Loucy (cell line): ENCODE measurements around the gene SAMD4A.
A peak's percentile ranks its signal among the peaks of the same experiment; 100 is the strongest.

ENCODE experiments used
- H2AFZ ChIP-seq: fragments of 200-600 bp; sonication (generic); 2 replicates; pipeline ENCODE4 v1.6.0; 2016; ENCODE audit warnings: antibody characterized with exemption, mild to moderate bottlenecking, low read length, moderate library complexity
- H3F3A ChIP-seq: fragments of 200-600 bp; 2 replicates; pipeline ENCODE4 v1.6.0; 2016; ENCODE audit warnings: antibody characterized with exemption, low read depth, mild to moderate bottlenecking
- H3K27me3 ChIP-seq: fragments of 200-600 bp; sonication (generic); 2 replicates; pipeline ENCODE4 v1.6.1; 2014; ENCODE audit warnings: low read length, mild to moderate bottlenecking; ENCODE audit not compliant: insufficient read depth, poor library complexity, severe bottlenecking
- H3K36me3 ChIP-seq: fragments of 200-600 bp; sonication (generic); 2 replicates; pipeline ENCODE4 v1.6.1; 2016; ENCODE audit warnings: low read length; ENCODE audit not compliant: insufficient read depth
- H3K4me1 ChIP-seq: fragments of 200-600 bp; sonication (generic); 2 replicates; pipeline ENCODE4 v1.5.1; 2014; ENCODE audit warnings: low read length, mild to moderate bottlenecking; ENCODE audit not compliant: insufficient read depth, poor library complexity, severe bottlenecking
- H3K4me2 ChIP-seq: fragments of 200-600 bp; sonication (generic); 2 replicates; pipeline ENCODE4 v1.6.0; 2014; ENCODE audit warnings: antibody characterized with exemption, low read length, low read depth, mild to moderate bottlenecking; ENCODE audit not compliant: poor library complexity, severe bottlenecking
- H3K4me3 ChIP-seq: fragments of 200-600 bp; sonication (generic); 2 replicates; pipeline ENCODE4 v1.5.1; 2014; ENCODE audit warnings: low read length, mild to moderate bottlenecking, mixed read lengths; ENCODE audit not compliant: poor library complexity, severe bottlenecking
- H3K79me2 ChIP-seq: fragments of 200-600 bp; sonication (generic); 2 replicates; pipeline ENCODE4 v1.6.1; 2014; ENCODE audit warnings: low read length; ENCODE audit not compliant: insufficient read depth
- H3K9ac ChIP-seq: fragments of 200-600 bp; sonication (generic); 2 replicates; pipeline ENCODE4 v1.6.0; 2014; ENCODE audit warnings: mild to moderate bottlenecking, low read depth, low read length, moderate library complexity; ENCODE audit not compliant: poor library complexity, severe bottlenecking
- H3K9me2 ChIP-seq: fragments of 200-600 bp; sonication (generic); replicated peaks from 2 replicates; pipeline ENCODE4 v1.6.1; 2016; ENCODE audit warnings: low read depth, low read length, mixed read lengths
- H3K9me3 ChIP-seq: fragments of 200-600 bp; sonication (generic); 2 replicates; pipeline ENCODE4 v1.6.1; 2014; ENCODE audit warnings: mild to moderate bottlenecking, antibody characterized with exemption, low read length, low read depth; ENCODE audit not compliant: insufficient read depth
- H4K20me1 ChIP-seq: fragments of 200-600 bp; sonication (generic); 2 replicates; pipeline ENCODE4 v1.6.0; 2014; ENCODE audit warnings: antibody characterized with exemption, low read length, mild to moderate bottlenecking; ENCODE audit not compliant: insufficient read depth, poor library complexity, severe bottlenecking
- EZH2phosphoT487 ChIP-seq: fragments of 200-600 bp; IDR thresholded peaks from 2 replicates; pipeline ENCODE4 v1.6.1; 2018; ENCODE audit warnings: antibody characterized with exemption, mild to moderate bottlenecking, moderate library complexity, borderline replicate concordance
- TF ChIP-seq, protein P1 (sequence below): fragments of 200-600 bp; sonication (generic); conservative IDR thresholded peaks from 2 replicates; pipeline ENCODE4 v1.5.1; 2014; ENCODE audit warnings: mild to moderate bottlenecking, antibody characterized with exemption, low read length

The SAMD4A gene

DNA sequence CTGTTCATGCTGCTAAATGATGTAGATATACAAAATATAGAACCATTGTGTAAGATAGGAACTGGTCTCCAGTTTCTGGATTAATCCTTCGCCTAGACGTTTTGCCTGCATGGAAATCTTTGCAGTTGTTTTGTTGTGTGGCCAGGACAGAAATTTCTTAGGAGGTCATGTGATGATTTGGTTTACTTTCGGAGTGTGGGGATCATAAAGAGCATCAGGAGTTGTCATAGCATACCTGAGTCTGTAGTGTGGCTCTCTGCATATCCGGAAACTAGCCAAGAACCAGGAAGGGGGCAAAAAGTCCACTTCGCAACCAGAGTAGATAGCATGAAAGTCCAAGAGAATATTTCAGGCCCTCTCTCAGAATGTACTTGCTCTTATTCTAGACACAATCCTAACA is 3.1 kb downstream of the SAMD4A start:
- Histone ChIP-seq H3K36me3 (no peaks in the 10 kb centered on the region; the same call in 1 of the 2 replicates), H3K4me2 (peak overlapping the region; percentile 53), H3K9me3 (peaks cover 11% of the 10 kb centered on the region), H3K27me3 (no peaks in the 10 kb centered on the region), H3K9me2 (no peaks in the 10 kb centered on the region), H3K4me1 (peaks cover 21% of the 10 kb centered on the region), H3K9ac (no peak overlapping the region), H3K79me2 (0 out of 2 replicates have a peak, but pooled peaks cover 4% of the 10 kb centered on the region), H3F3A (no peaks in the 10 kb centered on the region), H2AFZ (no peak overlapping the region), H4K20me1 (no peaks in the 10 kb centered on the region), H3K4me3 (no peak overlapping the region)
- TF ChIP-seq, protein P1, sequence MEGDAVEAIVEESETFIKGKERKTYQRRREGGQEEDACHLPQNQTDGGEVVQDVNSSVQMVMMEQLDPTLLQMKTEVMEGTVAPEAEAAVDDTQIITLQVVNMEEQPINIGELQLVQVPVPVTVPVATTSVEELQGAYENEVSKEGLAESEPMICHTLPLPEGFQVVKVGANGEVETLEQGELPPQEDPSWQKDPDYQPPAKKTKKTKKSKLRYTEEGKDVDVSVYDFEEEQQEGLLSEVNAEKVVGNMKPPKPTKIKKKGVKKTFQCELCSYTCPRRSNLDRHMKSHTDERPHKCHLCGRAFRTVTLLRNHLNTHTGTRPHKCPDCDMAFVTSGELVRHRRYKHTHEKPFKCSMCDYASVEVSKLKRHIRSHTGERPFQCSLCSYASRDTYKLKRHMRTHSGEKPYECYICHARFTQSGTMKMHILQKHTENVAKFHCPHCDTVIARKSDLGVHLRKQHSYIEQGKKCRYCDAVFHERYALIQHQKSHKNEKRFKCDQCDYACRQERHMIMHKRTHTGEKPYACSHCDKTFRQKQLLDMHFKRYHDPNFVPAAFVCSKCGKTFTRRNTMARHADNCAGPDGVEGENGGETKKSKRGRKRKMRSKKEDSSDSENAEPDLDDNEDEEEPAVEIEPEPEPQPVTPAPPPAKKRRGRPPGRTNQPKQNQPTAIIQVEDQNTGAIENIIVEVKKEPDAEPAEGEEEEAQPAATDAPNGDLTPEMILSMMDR: no peak
- no peak for TF ChIP-seq EZH2phosphoT487

- H3K4me1 ChIP-seq: peaks cover 20% of the 10 kb centered on the region
- no peaks in the 10 kb centered on the region; the same call in 1 of the 2 replicates for H3K36me3 ChIP-seq
- 0 out of 2 replicates have a peak, but pooled peaks cover 4% of the 10 kb centered on the region for H3K79me2 ChIP-seq
- H3K9ac ChIP-seq: no peak overlapping the region
- no peak overlapping the region for H2AFZ ChIP-seq
- no peaks in the 10 kb centered on the region for H3K9me2 ChIP-seq
- TF ChIP-seq, protein P1: no peak
- TF ChIP-seq EZH2phosphoT487: no peak
- H3K4me2 ChIP-seq: peak overlapping the region; percentile 53
- no peaks in the 10 kb centered on the region for H4K20me1 ChIP-seq
- H3K4me3 ChIP-seq: no peak overlapping the region
- peaks cover 11% of the 10 kb centered on the region for H3K9me3 ChIP-seq
- no peaks in the 10 kb centered on the region for H3K27me3 ChIP-seq
- H3F3A ChIP-seq: no peaks in the 10 kb centered on the region
Measured at GRCh38 chr14:54570631-54571415, 3.9 kb downstream of the SAMD4A start.

DNA sequence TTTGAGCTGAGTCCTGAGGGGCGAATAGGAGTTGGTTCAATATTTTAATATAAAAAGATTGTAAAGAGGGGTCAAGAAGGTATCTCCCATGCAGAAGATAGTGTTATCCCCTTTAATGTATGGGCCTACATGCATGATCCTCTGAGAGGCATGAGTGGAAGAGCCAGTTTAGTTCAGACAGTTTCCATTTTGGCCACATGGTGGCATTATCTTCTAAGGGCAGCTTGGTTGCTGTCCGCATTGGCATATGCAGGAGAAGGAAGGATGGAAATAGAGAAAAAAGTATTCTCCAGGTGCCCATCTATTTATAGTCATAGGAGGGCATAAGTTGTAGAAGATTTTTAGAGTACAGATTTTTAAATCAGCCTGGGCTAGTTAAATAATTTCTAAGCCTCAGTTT is 5.4 kb downstream of the SAMD4A start:
- Histone ChIP-seq H3K9me3 (peaks cover 11% of the 10 kb centered on the region), H3F3A (no peaks in the 10 kb centered on the region), H2AFZ (no peak overlapping the region), H3K9ac (no peak overlapping the region), H3K79me2 (0 out of 2 replicates have a peak, but pooled peaks cover 4% of the 10 kb centered on the region), H3K9me2 (no peaks in the 10 kb centered on the region), H3K4me3 (no peak overlapping the region), H3K4me1 (peaks cover 20% of the 10 kb centered on the region), H3K36me3 (no peaks in the 10 kb centered on the region; the same call in 1 of the 2 replicates), H4K20me1 (no peaks in the 10 kb centered on the region), H3K27me3 (no peaks in the 10 kb centered on the region), H3K4me2 (no peak overlapping the region)
- TF ChIP-seq, protein P1: peak; percentile 91
- no peak for TF ChIP-seq EZH2phosphoT487
